Suprapubic skin (tissue), 4 donors: ENCODE data around the gene KLC4.

ENCODE experiments used
- CTCF ChIP-seq, 2 donors: fragments of 200-600 bp in 1 of 2; fragments of 450-650 bp in 1 of 2; sonication (generic) in 1 of 2; IDR thresholded peaks; one replicate each; pipeline ENCODE4 v1.5.1; 2016 to 2019; ENCODE audit warnings: antibody characterized with exemption in 2 of 2, mild to moderate bottlenecking in 1 of 2, moderate library complexity in 1 of 2
- POLR2A ChIP-seq, 2 donors: fragments of 450-650 bp; IDR thresholded peaks; one replicate each; pipeline ENCODE4 v1.6.1; 2017; ENCODE audit warnings: antibody characterized with exemption in 2 of 2, mild to moderate bottlenecking in 2 of 2, moderate library complexity in 2 of 2
- POLR2AphosphoS5 ChIP-seq, 3 donors: sonication (generic); formaldehyde crosslinking; IDR thresholded peaks; one replicate each; pipeline ENCODE4 v1.6.1; 2017; ENCODE audit warnings: antibody characterized with exemption in 3 of 3

GRCh38 chr6:43096451-43097097 is 37.1 kb downstream of the KLC4 start:
- TF ChIP-seq CTCF (IDR thresholded peaks at IDR 0.05) (no peak), POLR2A (IDR thresholded peaks at IDR 0.05) (no peak), POLR2AphosphoS5 (IDR thresholded peaks at IDR 0.05) (peak in 1 of 3 donors; percentile 9)
